ENCODE results near the gene FNBP1.

- no peak for TF ChIP-seq CTCF (IDR thresholded peaks at IDR 0.05)
- no peak for TF ChIP-seq POLR2A (IDR thresholded peaks at IDR 0.05)
Measured at GRCh38 chr9:129989740-129990139, 53.2 kb downstream of the FNBP1 start.
